GM21515 (cell line): Measurements from ENCODE around the gene PGS1.

ENCODE experiments used
- ATAC-seq: cut with Tn5 transposase; IDR thresholded peaks from one replicate; pipeline ENCODE4 v1.9.1; 2021; ENCODE audit not compliant: unreplicated experiment

Gene PGS1

GRCh38 chr17:78423961-78424675, 45.7 kb downstream of the PGS1 start:
- no peak for ATAC-seq

DNA sequence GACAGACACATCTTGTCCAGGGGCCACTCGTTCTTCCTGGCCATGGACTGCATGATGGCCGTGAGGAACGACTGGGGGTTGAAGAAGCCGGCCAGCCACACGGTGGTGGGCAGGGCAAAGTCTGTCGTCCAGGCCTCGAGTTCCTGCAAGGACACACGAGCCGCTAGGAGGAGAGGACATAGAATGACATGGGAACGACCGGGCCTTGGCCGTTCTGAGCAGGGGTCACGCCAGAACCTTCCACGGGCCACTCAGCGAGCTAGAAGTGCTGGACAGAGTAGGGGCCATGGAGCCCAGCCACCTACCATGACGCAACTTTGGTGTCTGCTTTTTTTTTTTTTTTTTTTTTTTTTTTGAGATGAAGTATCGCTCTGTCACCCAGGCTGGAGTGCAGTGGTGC, 47.0 kb downstream of the PGS1 start:
- ATAC-seq = no peak

DNA sequence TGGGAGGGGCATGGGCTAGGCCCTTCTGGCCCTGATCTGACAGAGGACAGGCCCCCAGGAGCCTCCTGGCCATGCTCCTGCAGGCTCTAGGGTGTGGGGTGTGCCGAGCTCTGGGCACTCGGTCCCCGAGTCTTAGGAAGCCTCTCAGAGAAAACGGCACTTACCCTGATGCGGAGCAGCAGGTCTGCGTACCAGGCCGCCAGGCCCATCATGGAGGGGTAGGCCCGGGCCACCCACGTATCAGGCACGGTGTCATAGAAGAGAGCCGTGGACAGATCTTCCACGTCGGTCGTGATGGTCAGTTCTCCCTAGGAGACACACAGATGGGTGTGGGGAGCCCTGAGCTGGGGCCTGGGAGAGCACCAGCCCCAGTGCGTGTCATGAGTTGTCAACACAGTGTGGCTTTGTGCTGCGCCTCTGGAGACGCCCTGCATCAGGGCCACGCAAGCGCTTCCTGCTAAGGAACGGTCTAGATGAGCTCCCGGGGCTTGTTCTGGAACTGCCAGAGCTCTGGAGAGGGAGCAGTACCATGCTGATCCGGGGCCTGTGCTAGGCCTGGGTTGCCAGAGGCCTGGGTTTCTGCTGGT, 47.9 kb downstream of the PGS1 start:
- no peak for ATAC-seq

- no peak for ATAC-seq
These were observed 48.7 kb downstream of the PGS1 start for GRCh38 chr17:78427140-78427539.

DNA sequence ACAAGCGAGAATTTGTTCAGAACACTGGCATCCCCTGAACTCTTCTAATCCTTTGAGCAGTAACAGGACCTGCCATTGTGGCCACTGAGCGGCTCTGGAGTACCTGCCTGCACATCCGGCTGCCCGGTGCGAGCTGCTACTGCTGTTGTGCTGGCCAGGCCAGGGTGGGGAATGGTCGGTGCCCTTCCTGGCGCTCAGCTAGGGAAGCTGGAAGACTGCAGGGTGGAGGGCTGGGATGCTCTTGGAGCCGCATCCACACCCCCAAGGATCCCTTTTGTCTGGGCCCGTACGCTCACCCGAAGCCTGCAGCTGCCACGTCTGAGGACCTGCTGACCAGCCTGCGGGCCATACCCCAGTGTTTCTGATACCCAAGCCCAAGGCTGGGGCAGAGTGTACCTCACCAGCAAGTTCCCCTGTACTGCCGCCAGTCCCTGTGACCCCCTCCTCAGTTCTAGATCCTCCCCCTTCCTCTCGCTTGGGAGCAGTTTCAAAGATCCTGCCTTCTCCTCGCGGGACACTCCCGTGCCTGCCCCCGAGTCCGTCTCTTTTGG, 49.7 kb downstream of the PGS1 start:
- no peak for ATAC-seq

DNA sequence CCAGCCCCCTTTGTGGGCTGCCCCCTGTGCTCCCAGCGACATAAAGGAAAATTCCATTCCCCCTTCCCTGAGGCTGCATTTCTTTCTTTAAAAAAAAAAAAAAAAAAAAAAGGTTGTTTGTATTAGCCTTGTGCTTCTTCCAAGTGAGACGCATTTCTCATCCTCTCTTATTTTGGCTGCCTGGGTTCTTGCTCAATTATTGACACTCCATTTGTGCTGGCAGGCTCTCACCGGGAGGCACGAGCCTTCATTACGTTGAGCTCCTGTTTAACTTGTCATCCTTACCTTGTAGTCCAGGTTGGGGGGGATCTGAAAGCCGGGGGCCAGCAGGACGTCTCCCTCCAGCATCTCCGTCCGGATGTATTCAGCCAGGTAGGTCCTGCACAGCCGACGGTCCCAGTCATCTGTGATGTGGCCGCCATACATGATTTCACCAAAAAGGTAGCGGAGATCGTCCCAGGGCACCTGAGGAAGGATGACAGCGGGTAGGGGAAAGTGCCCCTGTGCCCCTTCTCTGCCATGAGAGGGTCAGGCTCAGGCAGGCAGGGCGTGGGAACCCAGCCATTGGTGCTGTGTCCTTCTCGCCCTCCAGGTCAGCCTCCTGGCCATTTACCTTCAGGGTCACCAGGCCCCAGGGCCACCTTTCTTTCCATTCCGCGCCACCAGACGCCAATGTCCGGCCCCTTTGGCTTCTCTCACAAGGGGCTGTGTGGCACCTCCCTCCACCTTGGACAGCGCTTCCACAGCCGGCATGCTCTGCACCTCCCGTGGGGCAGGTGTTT, 50.6 kb downstream of the PGS1 start:
- ATAC-seq = no peak

- no peak for ATAC-seq
These were observed 51.2 kb downstream of the PGS1 start for GRCh38 chr17:78429618-78429995.

DNA sequence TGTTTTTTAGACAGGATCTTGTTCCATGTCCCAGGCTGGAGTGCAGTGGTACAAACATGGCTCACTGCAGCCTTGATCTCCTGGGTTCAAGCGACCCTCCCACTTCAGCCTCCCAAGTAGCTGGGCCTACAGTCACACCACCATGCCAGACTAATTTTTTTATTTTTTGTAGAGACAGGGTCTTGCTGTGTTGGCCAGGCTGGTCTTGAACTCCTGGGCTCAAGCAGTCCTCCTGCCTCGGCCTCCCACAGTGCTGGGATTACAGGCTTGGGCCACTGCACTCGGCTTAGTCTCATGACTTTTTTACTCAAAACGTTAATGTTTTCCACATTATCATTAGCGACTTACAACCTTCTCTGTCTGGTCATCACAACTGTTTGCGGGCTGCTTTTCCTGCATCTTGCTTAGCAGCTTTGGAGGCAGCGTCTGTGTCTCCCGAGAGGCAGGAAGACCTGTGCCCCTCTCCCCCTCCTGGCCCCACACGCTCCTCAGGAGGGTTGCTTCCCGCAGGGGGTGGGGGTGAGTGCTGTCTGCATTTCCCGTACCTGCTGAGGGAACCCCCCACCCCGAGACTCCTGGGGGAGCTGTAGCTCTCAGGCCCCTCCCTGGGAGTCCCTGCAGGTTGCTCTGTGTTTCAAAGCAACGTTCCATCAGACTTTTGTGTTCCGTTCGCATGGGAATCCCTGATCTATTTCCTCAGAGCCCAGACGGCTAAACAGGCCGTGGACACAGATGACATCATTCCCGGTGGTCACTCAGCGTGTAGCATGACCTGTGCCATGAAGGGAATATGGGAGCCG, 52.6 kb downstream of the PGS1 start:
- ATAC-seq = no peak

DNA sequence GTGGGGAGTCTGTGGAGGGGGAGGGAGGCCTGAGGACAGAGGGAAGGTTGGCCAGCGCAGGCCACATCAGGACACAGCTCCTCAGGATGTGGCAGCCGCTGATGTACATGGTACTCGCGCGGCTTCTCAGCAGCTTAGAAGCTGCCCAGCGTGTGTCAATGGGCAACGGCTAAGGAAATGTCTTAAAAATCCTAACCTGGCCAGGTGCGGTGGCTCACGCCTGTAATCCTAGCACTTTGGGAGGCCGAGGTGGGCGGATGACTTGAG, 53.2 kb downstream of the PGS1 start:
- ATAC-seq = no peak

DNA sequence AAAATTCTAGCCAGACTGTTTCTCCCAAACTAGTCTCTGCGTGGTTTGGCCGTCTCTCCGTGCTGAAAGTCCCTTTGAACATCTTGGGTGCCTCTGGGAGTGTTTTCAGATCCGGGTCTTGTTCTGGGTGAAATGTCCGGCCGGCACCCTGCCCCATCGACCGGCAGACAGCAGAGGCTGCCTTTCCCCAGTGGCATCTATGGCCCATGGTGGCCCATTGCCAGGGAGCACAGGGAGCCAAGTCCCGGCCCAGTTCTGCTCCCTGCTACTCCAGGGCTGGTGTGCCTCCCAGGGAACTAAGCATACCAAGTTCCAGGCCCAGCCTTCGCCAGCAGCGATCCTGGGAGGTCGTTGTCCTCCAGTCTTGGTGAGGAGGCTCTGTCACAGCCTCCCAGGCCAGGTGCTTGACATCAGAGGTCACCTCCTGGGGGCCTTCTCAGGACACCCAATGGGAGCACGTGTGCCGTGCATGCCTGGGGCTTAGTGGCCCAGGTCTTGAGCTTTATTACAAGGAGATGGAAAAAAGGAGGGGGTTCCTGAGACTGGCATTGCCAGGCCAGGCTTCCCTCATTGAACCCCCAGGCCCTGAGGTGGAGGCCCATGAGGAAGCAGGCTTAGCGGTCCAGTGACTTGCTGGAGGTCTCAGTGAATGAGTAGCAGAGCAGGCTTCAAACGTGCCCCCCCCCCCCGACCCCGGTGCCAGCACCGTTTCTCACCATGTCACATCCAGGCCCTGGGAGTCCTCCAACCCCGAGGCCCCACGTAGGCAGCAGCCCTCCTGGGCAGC, 54.0 kb downstream of the PGS1 start:
- no peak for ATAC-seq

- ATAC-seq = no peak
These were observed 54.7 kb downstream of the PGS1 start for GRCh38 chr17:78433013-78433727.

- no peak for ATAC-seq
These were observed 55.4 kb downstream of the PGS1 start for GRCh38 chr17:78433780-78434335.

DNA sequence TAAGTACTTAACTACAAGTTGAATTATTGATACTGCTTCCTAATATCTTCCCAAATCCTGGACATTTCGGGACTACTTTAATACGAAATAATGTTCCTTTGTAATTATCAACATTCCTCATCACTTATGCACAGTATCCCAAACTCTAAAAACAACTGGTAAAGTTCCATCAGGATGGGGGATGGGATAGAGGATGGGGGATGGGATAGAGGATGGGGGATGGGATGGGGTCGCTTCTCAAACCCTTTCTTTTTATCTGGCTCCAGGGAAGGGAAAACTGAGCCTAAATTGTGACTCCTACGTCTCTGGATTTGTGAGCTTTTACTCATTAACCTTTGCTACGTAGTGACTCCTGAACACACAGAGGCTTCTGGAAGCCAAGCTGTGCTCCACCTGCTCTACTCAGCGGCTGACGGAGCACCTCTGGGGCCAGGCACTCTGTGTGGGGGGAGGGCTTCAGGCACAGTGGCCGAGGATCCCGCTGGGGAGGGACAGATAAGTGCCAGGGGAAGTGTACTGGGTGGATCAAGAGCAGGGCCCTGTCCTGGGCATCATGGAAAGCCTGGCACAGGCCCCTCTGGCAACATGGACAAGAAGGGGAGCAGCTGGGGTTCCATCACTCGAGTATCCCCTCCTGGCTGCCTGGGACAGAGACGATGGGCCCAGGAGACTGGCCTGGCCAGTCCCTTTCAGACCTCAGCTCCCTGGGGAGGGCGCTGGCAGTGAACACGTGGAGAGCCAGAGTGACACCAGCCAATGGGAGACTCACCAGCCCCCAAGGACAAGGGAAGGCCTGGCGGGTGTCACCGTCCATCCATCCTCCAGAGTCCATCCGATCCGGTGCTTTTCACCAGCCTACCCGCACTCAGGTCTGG, 56.2 kb downstream of the PGS1 start:
- ATAC-seq = no peak

GRCh38 chr17:78435330-78436005, 57.0 kb downstream of the PGS1 start:
- no peak for ATAC-seq

GRCh38 chr17:78437508-78438169, 59.2 kb downstream of the PGS1 start:
- no peak for ATAC-seq

DNA sequence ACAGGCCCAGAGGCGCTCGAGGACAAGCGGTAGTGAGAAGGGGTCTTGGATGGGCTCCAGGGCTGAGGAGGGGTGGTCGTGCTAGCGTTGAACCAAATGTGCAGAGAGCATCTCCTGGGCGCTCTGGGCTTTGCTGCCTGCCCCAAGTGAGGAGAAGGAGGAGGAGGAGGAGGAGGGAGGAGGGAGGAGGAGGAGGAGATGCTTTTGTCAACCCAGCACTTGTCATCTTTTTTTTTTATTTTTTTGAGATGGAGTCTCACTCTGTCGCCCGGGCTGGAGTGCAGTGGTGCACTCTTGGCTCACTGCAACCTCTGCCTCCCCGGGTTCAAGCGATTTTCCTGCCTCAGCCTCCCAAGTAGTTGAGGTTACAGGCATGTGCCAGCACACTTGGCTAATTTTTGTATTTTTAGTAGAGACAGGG, 59.8 kb downstream of the PGS1 start:
- ATAC-seq = no peak

DNA sequence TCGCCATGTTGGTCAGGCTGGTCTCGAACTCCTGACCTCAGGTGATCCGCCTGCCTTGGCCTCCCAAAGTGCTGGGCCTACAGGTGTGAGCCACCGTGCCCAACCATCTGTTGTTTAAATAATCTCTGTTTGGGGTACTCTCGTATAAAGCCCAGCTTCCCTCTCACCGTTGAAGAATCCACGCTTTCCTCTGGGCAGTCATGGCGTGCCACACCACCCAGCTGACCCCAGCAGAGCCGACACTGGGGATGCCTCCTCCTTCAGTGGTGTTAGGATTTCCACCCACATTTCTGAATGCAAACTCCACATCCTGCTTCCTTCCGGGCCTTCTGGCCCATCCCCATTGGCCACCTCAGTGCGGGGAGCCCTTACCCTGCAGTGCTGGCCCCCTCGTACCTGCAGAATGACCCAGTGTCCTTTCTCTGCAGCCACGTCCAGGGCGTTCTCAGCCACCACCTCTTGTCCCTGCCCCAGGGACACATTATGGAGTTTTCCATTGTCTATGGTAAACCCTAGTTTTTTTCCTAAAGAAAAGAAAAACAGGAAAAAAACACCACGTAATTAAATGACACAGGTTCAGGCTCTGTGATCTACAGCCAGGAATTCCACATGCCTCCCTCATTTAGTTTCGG, 60.4 kb downstream of the PGS1 start:
- ATAC-seq = no peak
